GM20000 (cell line): ENCODE results near the gene TPD52L2.

Source experiments
- DNase-seq: peaks from one replicate; pipeline ENCODE4 v3.0.0; 2012; ENCODE audit warnings: low spot score
- TF ChIP-seq, protein P1 (sequence below): IDR thresholded peaks from 2 replicates; pipeline ENCODE4 v1.5.1; 2012; ENCODE audit warnings: mild to moderate bottlenecking, control low read depth; ENCODE audit errors: extremely low read depth, missing control alignments

Gene TPD52L2

DNA sequence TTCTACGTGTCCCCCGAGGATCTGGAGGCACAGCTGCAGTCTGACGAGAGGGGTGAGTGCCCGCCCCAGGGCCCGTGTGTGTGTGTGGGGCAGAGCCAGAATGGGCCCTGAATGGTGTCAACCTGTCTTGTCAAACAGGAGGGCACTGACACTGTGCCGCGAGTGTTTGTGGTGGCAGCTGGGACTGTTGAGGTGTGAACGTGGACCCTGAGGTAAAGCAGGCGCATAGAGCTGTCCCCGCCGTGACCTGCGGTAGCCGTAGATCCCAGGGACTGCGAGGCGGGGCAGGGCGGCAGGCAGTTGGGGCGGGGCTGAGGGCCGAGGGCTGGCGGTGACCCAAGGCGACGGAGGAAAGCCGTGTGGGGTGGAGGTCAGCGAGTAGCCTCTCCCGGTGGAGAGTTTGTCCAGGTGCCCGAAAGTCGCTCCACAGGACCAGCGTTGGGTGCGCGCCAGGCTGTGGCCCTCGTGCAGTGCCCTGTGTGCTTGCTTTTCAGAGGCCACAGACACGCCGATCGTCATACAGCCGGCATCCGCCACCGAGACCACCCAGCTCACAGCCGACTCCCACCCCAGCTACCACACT is 66.0 kb downstream of the TPD52L2 start:
- no peak for DNase-seq
- TF ChIP-seq, protein P1, sequence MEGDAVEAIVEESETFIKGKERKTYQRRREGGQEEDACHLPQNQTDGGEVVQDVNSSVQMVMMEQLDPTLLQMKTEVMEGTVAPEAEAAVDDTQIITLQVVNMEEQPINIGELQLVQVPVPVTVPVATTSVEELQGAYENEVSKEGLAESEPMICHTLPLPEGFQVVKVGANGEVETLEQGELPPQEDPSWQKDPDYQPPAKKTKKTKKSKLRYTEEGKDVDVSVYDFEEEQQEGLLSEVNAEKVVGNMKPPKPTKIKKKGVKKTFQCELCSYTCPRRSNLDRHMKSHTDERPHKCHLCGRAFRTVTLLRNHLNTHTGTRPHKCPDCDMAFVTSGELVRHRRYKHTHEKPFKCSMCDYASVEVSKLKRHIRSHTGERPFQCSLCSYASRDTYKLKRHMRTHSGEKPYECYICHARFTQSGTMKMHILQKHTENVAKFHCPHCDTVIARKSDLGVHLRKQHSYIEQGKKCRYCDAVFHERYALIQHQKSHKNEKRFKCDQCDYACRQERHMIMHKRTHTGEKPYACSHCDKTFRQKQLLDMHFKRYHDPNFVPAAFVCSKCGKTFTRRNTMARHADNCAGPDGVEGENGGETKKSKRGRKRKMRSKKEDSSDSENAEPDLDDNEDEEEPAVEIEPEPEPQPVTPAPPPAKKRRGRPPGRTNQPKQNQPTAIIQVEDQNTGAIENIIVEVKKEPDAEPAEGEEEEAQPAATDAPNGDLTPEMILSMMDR: no peak

DNA sequence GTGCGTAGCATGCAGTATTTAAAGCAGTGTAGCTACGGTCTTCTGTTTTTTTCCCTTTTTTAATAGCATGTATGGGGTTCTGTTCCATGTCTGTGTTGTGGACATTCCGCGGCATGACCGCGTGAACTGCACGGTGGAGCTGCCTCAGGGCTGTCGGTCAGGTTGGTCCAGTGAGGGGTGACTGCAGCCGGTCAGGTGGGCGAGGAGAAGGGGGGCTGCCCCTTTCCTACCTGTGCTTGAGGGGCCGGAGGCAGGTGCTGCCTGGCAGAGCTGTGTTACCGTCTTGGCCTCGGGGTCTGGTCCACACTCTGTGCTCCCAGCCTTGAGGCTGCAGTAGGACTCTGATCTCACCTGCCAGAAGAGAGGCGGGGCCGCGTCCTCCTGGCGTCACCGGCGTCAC is 66.7 kb downstream of the TPD52L2 start:
- TF ChIP-seq, protein P1: no peak
- DNase-seq: no peak

DNA sequence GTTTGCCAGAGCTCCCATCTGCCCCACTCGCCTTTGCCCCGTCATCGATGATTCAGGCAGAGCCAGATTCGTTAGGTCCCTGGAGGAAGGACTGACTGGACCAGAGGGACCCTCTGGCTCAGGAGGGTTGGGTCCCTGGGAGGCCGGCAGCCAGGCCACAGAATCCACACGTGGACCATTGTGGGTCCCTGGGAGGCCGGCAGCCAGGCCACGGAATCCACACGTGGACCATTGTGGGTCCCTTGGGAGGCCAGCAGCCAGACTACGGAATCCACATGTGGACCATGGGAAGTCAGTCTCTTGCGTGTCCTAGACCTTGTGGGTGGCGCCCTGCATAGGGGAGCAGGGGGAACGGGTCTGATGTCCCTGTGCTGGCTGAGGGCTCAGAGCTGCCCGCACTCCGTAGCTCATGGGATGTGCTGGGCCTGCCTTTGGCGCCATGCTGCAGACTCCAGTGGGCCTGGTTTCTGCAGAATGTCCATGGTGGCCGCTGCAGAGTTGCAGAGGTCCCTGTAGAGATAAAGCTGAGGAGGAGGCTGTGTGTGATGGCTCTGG is 67.6 kb downstream of the TPD52L2 start:
- TF ChIP-seq, protein P1: no peak
- no peak for DNase-seq

DNA sequence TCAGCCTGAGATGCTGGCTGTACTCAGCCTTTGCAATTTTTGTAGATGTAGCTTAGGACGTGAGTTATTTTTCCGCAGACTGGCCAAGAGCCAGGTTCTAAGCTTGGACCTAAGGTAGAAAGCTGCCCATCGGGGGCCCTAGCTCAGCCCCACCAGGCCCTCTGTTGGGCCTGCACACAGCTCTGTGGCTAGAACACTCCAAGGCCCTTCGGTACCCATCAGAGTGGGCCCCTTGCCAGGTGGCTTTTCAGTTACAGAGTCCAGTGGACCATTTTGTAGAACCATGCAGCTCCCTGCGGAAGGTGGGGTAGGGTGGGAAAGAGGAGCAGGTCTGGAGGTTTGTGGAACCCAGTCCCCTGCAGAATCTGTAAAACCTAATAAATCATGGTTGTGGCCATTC is 68.6 kb downstream of the TPD52L2 start:
- TF ChIP-seq, protein P1: no peak
- DNase-seq: no peak

DNA sequence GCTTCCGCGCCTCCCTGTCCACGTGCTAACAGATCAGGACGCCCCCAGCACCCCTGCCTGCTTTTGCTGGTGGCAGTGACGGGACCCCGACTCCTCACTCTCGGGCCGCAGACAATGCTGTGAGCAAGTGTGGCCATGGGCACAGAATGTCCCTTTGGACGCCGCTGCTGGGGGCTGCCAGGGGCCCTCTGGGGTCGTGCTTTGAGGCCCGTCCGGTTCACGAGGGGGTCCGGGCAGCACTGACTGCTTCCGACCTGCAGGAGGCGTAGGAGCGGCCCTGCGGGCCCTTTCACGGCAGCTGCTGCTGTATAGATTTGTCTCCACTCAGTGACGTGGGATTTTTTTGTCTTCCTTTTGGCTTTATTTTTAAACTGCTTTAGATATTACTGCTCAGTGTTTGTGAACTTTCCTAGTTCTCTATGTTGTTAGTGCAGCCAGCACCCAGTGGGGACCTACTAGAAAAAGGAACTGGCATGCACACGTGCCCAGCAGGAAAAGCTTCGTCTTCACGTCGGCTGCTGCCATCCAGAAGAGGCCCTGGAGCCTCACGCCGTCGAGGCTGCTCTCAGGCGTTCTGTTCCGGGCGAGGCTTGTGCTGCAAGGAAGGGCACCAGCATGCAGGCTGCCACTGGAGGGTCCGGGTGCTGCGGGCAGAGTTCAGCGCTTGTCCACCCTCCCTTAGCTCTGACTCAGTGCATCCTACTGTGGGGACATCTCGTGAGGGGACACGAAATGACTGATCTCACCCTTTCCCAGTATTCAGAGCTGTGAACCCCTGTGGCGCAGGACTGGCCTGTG is 69.4 kb downstream of the TPD52L2 start:
- no peak for DNase-seq
- TF ChIP-seq, protein P1: no peak

DNA sequence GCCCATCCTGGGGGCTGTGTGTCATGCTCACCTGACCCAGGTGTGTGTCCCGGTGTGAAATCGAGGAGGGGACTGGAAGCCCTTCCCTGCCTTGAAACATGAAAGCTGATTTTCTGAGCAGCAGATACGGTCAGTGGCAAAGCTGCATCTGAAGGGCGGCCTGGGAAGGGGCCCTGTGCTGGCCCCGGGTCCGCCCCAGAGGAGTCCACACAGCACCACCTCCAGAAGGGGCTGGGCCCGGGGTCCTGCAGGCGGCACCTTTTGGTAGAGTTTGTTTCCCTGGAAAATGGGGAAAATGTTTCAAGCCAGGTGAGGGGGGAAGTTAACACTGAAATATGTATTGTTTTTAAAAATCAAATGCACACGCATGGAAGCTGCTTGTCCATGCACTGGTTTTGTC is 70.4 kb downstream of the TPD52L2 start:
- no peak for DNase-seq
- TF ChIP-seq, protein P1: no peak

DNA sequence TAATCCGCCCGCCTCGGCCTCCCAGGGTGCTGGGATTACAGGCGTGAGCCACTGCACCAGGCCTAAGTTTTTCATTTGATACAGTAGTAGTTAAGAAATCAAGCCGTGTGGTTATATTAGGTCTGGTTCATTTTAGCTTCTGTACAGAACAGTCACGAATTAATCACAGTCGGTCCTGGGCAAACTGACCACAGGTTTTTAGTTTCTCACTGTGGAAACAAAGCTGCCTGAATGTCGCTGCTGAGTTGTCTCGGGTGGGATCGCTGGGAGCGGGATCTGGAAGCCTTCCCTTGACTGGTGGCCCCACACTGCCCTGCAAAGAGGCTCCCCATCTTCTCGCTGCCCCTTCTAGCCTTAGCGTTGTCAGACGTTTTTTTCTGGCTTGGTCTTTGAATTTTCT is 72.5 kb downstream of the TPD52L2 start:
- TF ChIP-seq, protein P1: no peak
- DNase-seq: no peak
